ENCODE data around the gene WNT7B. TPM values are rescaled to one million over a fixed set of nuclear protein-coding genes. Genes with fewer than 3 reads are reported as not detected.

WNT7B gene
- total RNA-seq, 2 experiments from 2014 or later: not detected

GRCh38 chr22:45878901-45879551 lies 97.9 kb downstream of the WNT7B start:
- Mint-ChIP-seq H3K4me1 (no peaks in the 10 kb centered on the region), H3K36me3 (no peaks in the 10 kb centered on the region), H3K27ac (no peak overlapping the region), H3K27me3 (peaks cover 45% of the 10 kb centered on the region), H3K4me3 (no peak overlapping the region), H3K9me3 (no peaks in the 10 kb centered on the region)
- no peak for ATAC-seq (ENCODE audit: low read depth)
- DNase-seq: peak; percentile 18
- POLR2A ChIA-PET: no interaction called here

GRCh38 chr22:45878051-45878781 lies 98.7 kb downstream of the WNT7B start:
- no peak overlapping the region for H3K27ac Mint-ChIP-seq
- H3K4me1 Mint-ChIP-seq: no peaks in the 10 kb centered on the region
- no peak overlapping the region for H3K4me3 Mint-ChIP-seq
- H3K27me3 Mint-ChIP-seq: peaks cover 47% of the 10 kb centered on the region
- POLR2A ChIA-PET: no interaction called here
- H3K9me3 Mint-ChIP-seq: no peaks in the 10 kb centered on the region
- ATAC-seq (ENCODE audit: low read depth): no peak
- no peaks in the 10 kb centered on the region for H3K36me3 Mint-ChIP-seq
- peak; percentile 20 for DNase-seq

GRCh38 chr22:45877651-45878050 lies 99.3 kb downstream of the WNT7B start:
- Mint-ChIP-seq H3K4me1 (no peaks in the 10 kb centered on the region), H3K9me3 (no peaks in the 10 kb centered on the region), H3K4me3 (no peak overlapping the region), H3K27ac (no peak overlapping the region), H3K36me3 (no peaks in the 10 kb centered on the region), H3K27me3 (peaks cover 51% of the 10 kb centered on the region)
- DNase-seq (peak; percentile 4), ATAC-seq (ENCODE audit: low read depth) (no peak)
- POLR2A ChIA-PET: no interaction called here

- no peak overlapping the region for H3K27ac Mint-ChIP-seq
- no peaks in the 10 kb centered on the region for H3K9me3 Mint-ChIP-seq
- H3K4me3 Mint-ChIP-seq: no peak overlapping the region
- peaks cover 51% of the 10 kb centered on the region for H3K27me3 Mint-ChIP-seq
- no peaks in the 10 kb centered on the region for H3K4me1 Mint-ChIP-seq
- DNase-seq (peak; percentile 12), ATAC-seq (ENCODE audit: low read depth) (no peak)
- POLR2A ChIA-PET: no interaction called here
- no peaks in the 10 kb centered on the region for H3K36me3 Mint-ChIP-seq
These were observed 100.0 kb downstream of the WNT7B start for GRCh38 chr22:45877036-45877380.

GRCh38 chr22:45876136-45877035 lies 100.6 kb downstream of the WNT7B start:
- H3K4me3 Mint-ChIP-seq: no peak overlapping the region
- no peaks in the 10 kb centered on the region for H3K9me3 Mint-ChIP-seq
- peaks cover 46% of the 10 kb centered on the region for H3K27me3 Mint-ChIP-seq
- no peaks in the 10 kb centered on the region for H3K36me3 Mint-ChIP-seq
- no peaks in the 10 kb centered on the region for H3K4me1 Mint-ChIP-seq
- DNase-seq (peak; percentile 6), ATAC-seq (ENCODE audit: low read depth) (no peak)
- POLR2A ChIA-PET: no interaction called here
- no peak overlapping the region for H3K27ac Mint-ChIP-seq

- H3K27me3 Mint-ChIP-seq: peaks cover 43% of the 10 kb centered on the region
- POLR2A ChIA-PET: no interaction called here
- H3K4me1 Mint-ChIP-seq: no peaks in the 10 kb centered on the region
- no peaks in the 10 kb centered on the region for H3K9me3 Mint-ChIP-seq
- ATAC-seq (ENCODE audit: low read depth) (no peak), DNase-seq (no peak)
- no peaks in the 10 kb centered on the region for H3K36me3 Mint-ChIP-seq
- no peak overlapping the region for H3K4me3 Mint-ChIP-seq
- no peak overlapping the region for H3K27ac Mint-ChIP-seq
These were observed 104.2 kb downstream of the WNT7B start for GRCh38 chr22:45872659-45873263.

- H3K9me3 Mint-ChIP-seq: no peaks in the 10 kb centered on the region
- H3K27ac Mint-ChIP-seq: no peak overlapping the region
- H3K36me3 Mint-ChIP-seq: no peaks in the 10 kb centered on the region
- H3K27me3 Mint-ChIP-seq: peaks cover 41% of the 10 kb centered on the region
- POLR2A ChIA-PET: no interaction called here
- DNase-seq: no peak
- no peak overlapping the region for H3K4me3 Mint-ChIP-seq
- H3K4me1 Mint-ChIP-seq: no peaks in the 10 kb centered on the region
- no peak for ATAC-seq (ENCODE audit: low read depth)
These were observed 105.2 kb downstream of the WNT7B start for GRCh38 chr22:45871721-45872120.

Other genes starting within 250 kb of the WNT7B start
- 10 to 100 TPM; 20.7 to 24.9 TPM for gene PPARA, start 173.4 kb upstream of the WNT7B start, total RNA-seq

Data from activated naive CD8-positive, alpha-beta T cell treated with anti-CD3 and anti-CD28 coated beads, Interleukin-2, amount 10 ng/mL, durations not matched to agents 7 days and 5 days (primary cell).